Esophagus squamous epithelium (tissue), 5 donors: ENCODE results near the gene ASTN2. TPM values are rescaled to one million over a fixed set of nuclear protein-coding genes. Genes with fewer than 3 reads are reported as not detected.

Source experiments
- DNase-seq: peaks from one replicate; lab custom pipeline; 2025; lab: John Stamatoyannopoulos, UW
- H3K27ac ChIP-seq, 4 donors: fragments of 200-600 bp; sonication (generic); one replicate each; pipeline ENCODE4 v1.5.1; 2016 to 2019; ENCODE audit warnings: mild to moderate bottlenecking in 1 of 4
- H3K27me3 ChIP-seq, 4 donors: fragments of 200-600 bp; sonication (generic); 1 replicate in 3 of 4; 2 replicates in 1 of 4; pipeline versions ENCODE4 v1.5.1 to v1.6.0; 2017 to 2021; ENCODE audit warnings: antibody characterized with exemption in 1 of 4
- H3K36me3 ChIP-seq, 3 donors: fragments of 200-600 bp; sonication (generic); one replicate each; pipeline ENCODE4 v1.5.1; 2016 to 2019
- H3K4me1 ChIP-seq, 3 donors: fragments of 200-600 bp; sonication (generic); one replicate each; pipeline ENCODE4 v1.5.1; 2017 to 2019
- H3K4me3 ChIP-seq, 4 donors: fragments of 200-600 bp; sonication (generic); 1 replicate in 3 of 4; 2 replicates in 1 of 4; pipeline ENCODE4 v1.5.1; 2016 to 2019; ENCODE audit warnings: mild to moderate bottlenecking in 2 of 4, moderate library complexity in 1 of 4
- H3K9me3 ChIP-seq, 3 donors: fragments of 200-600 bp; sonication (generic); one replicate each; pipeline ENCODE4 v1.5.1; 2016 to 2019
- CTCF ChIP-seq, 6 experiments: fragments of 450-650 bp in 4 of 6; fragments of 200-600 bp in 2 of 6; sonication (generic) in 2 of 6; IDR thresholded peaks; one replicate each; pipeline ENCODE4 v1.5.1; 2016 to 2019; ENCODE audit warnings: antibody characterized with exemption in 6 of 6, mild to moderate bottlenecking in 4 of 6, moderate library complexity in 4 of 6
- POLR2A ChIP-seq, 4 donors: fragments of 450-650 bp; IDR thresholded peaks; one replicate each; pipeline ENCODE4 v1.6.1; 2017; ENCODE audit warnings: antibody characterized with exemption in 4 of 4, mild to moderate bottlenecking in 4 of 4, moderate library complexity in 3 of 4
- WGBS, 2 donors: methylation state at CpG; one replicate each; pipeline ENCODE4 v1.1.5; 2018; 5-methylcytosine and 5-hydroxymethylcytosine counted together
- intact Hi-C: fragments of 100-400 bp; cut with DNase I; formaldehyde crosslinking; loops from one replicate; pipeline ENCODE4 v1.15.0; 2022
- total RNA-seq, 4 donors: library from RNA; depleted of rRNA; stranded (reverse); fragments of >200 nt; gene quantifications; one replicate each; pipeline ENCODE4 v1.1.0, GENCODE V29; 2016
- donor health status: DM: yes; HTN: yes; CAD: no.

Gene ASTN2
- total RNA-seq, 4 donors from 2014 or later, result 0.13 to 1.9 (median 0.27) TPM; not detected in 1

- intact Hi-C loops, result no loop called here
- peaks cover 0 to 23% (median 0%) of the 10 kb centered on the region in 3 donors for H3K4me1 ChIP-seq
- no peaks in the 10 kb centered on the region for H3K9me3 ChIP-seq
- H3K27ac ChIP-seq, result no peak overlapping the region
- TF ChIP-seq CTCF (IDR thresholded peaks at IDR 0.05) (no peak), POLR2A (IDR thresholded peaks at IDR 0.05) (no peak)
- H3K36me3 ChIP-seq, result no peaks in the 10 kb centered on the region
- no peaks in the 10 kb centered on the region for H3K27me3 ChIP-seq
- WGBS, 2 donors, result 75 to 95% methylated on average over 5 of the region's 5 CpGs
- DNase-seq, result no peak
- no peak overlapping the region for H3K4me3 ChIP-seq
Measured at GRCh38 chr9:116504893-116505480, 909.9 kb downstream of the ASTN2 start.

- no peak overlapping the region for H3K4me3 ChIP-seq
- intact Hi-C loops, result no loop called here
- WGBS, 2 donors, result 50 to 60% methylated on average over 3 of the region's 3 CpGs
- no peaks in the 10 kb centered on the region for H3K36me3 ChIP-seq
- no peaks in the 10 kb centered on the region for H3K9me3 ChIP-seq
- H3K27ac ChIP-seq, result no peak overlapping the region
- H3K27me3 ChIP-seq, result no peaks in the 10 kb centered on the region
- TF ChIP-seq POLR2A (IDR thresholded peaks at IDR 0.05) (no peak), CTCF (IDR thresholded peaks at IDR 0.05) (no peak)
- peaks cover 0 to 30% (median 0%) of the 10 kb centered on the region in 3 donors for H3K4me1 ChIP-seq
- no peak for DNase-seq
Measured at GRCh38 chr9:116504081-116504480, 910.8 kb downstream of the ASTN2 start.

- Histone ChIP-seq H3K4me1 (peaks cover 0 to 30% (median 0%) of the 10 kb centered on the region in 3 donors), H3K36me3 (no peaks in the 10 kb centered on the region), H3K9me3 (no peaks in the 10 kb centered on the region), H3K27ac (no peak overlapping the region), H3K4me3 (no peak overlapping the region), H3K27me3 (no peaks in the 10 kb centered on the region)
- no peak for DNase-seq
- TF ChIP-seq POLR2A (IDR thresholded peaks at IDR 0.05), result no peak
- TF ChIP-seq CTCF (IDR thresholded peaks at IDR 0.05), result no peak
- intact Hi-C loops, result no loop called here
Measured at GRCh38 chr9:116502746-116503145, 912.1 kb downstream of the ASTN2 start.

GRCh38 chr9:116501871-116502270 is 913.0 kb downstream of the ASTN2 start:
- intact Hi-C loops, result no loop called here
- 43 to 55% methylated on average over 1 of the region's 1 CpG for WGBS, 2 donors
- H3K4me1 ChIP-seq, result peaks cover 0 to 27% (median 0%) of the 10 kb centered on the region in 3 donors
- H3K27me3 ChIP-seq, result no peaks in the 10 kb centered on the region
- TF ChIP-seq CTCF (IDR thresholded peaks at IDR 0.05) (no peak), POLR2A (IDR thresholded peaks at IDR 0.05) (no peak)
- no peak for DNase-seq
- no peaks in the 10 kb centered on the region for H3K36me3 ChIP-seq
- no peak overlapping the region for H3K27ac ChIP-seq
- H3K4me3 ChIP-seq, result no peak overlapping the region
- no peaks in the 10 kb centered on the region for H3K9me3 ChIP-seq

GRCh38 chr9:116499986-116500871 is 914.6 kb downstream of the ASTN2 start:
- H3K4me1 ChIP-seq, result peaks cover 0 to 17% (median 0%) of the 10 kb centered on the region in 3 donors
- H3K36me3 ChIP-seq, result no peaks in the 10 kb centered on the region
- intact Hi-C loops, result no loop called here
- no peak overlapping the region for H3K27ac ChIP-seq
- DNase-seq, result no peak
- TF ChIP-seq CTCF (IDR thresholded peaks at IDR 0.05) (no peak), POLR2A (IDR thresholded peaks at IDR 0.05) (no peak)
- no peak overlapping the region for H3K4me3 ChIP-seq
- H3K27me3 ChIP-seq, result no peaks in the 10 kb centered on the region
- WGBS, 2 donors, result 35 to 43% methylated on average over 5 of the region's 5 CpGs
- no peaks in the 10 kb centered on the region for H3K9me3 ChIP-seq
